ENCODE data around the gene RALGAPA1. TPM values are rescaled to one million over a fixed set of nuclear protein-coding genes. Genes with fewer than 3 reads are reported as not detected.

The RALGAPA1 gene
- total RNA-seq, 1 donor from 2014 or later, result 31.8 TPM

GRCh38 chr14:35752380-35752779 is 56.7 kb downstream of the RALGAPA1 start:
- no peak overlapping the region for H3K4me3 ChIP-seq
- H3K36me3 ChIP-seq, result peaks cover 93% of the 10 kb centered on the region
- H3K9me3 ChIP-seq (replicated peaks), result no peaks in the 10 kb centered on the region
- no peaks in the 10 kb centered on the region for H3K27me3 ChIP-seq (ENCODE audit: low read depth)
- no peaks in the 10 kb centered on the region for H3K4me1 ChIP-seq
- intact Hi-C loops (cut with micrococcal nuclease), result no loop called here
- no peak for TF ChIP-seq CTCF (IDR thresholded peaks at IDR 0.05; ENCODE audit: borderline replicate concordance)
- DNase-seq, result no peak
- no peak overlapping the region for H3K27ac ChIP-seq (replicated peaks)

- DNase-seq, result no peak
- H3K36me3 ChIP-seq, result peaks cover 91% of the 10 kb centered on the region
- H3K9me3 ChIP-seq (replicated peaks), result no peaks in the 10 kb centered on the region
- H3K27ac ChIP-seq (replicated peaks), result no peak overlapping the region
- no peak for TF ChIP-seq CTCF (IDR thresholded peaks at IDR 0.05; ENCODE audit: borderline replicate concordance)
- no peak overlapping the region for H3K4me3 ChIP-seq
- no peaks in the 10 kb centered on the region for H3K27me3 ChIP-seq (ENCODE audit: low read depth)
- intact Hi-C loops (cut with micrococcal nuclease), result no loop called here
- no peaks in the 10 kb centered on the region for H3K4me1 ChIP-seq
Observed at GRCh38 chr14:35750202-35750904, 58.7 kb downstream of the RALGAPA1 start.

- Histone ChIP-seq H3K27me3 (ENCODE audit: low read depth) (no peaks in the 10 kb centered on the region), H3K27ac (replicated peaks) (no peak overlapping the region), H3K36me3 (peaks cover 79% of the 10 kb centered on the region), H3K4me3 (no peak overlapping the region), H3K9me3 (replicated peaks) (no peaks in the 10 kb centered on the region), H3K4me1 (no peaks in the 10 kb centered on the region)
- no peak for TF ChIP-seq CTCF (IDR thresholded peaks at IDR 0.05; ENCODE audit: borderline replicate concordance)
- intact Hi-C loops (cut with micrococcal nuclease), result no loop called here
- no peak for DNase-seq
Observed at GRCh38 chr14:35747379-35747778, 61.7 kb downstream of the RALGAPA1 start.

GRCh38 chr14:35742442-35742841 is 66.7 kb downstream of the RALGAPA1 start:
- Histone ChIP-seq H3K27me3 (ENCODE audit: low read depth) (no peaks in the 10 kb centered on the region), H3K9me3 (replicated peaks) (no peaks in the 10 kb centered on the region), H3K4me1 (no peaks in the 10 kb centered on the region), H3K36me3 (peaks cover 75% of the 10 kb centered on the region), H3K27ac (replicated peaks) (no peak overlapping the region), H3K4me3 (no peak overlapping the region)
- no peak for DNase-seq
- intact Hi-C loops (cut with micrococcal nuclease), result no loop called here
- TF ChIP-seq CTCF (IDR thresholded peaks at IDR 0.05; ENCODE audit: borderline replicate concordance), result no peak

- intact Hi-C loops (cut with micrococcal nuclease), result no loop called here
- Histone ChIP-seq H3K36me3 (peaks cover 75% of the 10 kb centered on the region), H3K9me3 (replicated peaks) (no peaks in the 10 kb centered on the region), H3K27ac (replicated peaks) (no peak overlapping the region), H3K27me3 (ENCODE audit: low read depth) (no peaks in the 10 kb centered on the region), H3K4me3 (no peak overlapping the region), H3K4me1 (no peaks in the 10 kb centered on the region)
- DNase-seq, result no peak
- no peak for TF ChIP-seq CTCF (IDR thresholded peaks at IDR 0.05; ENCODE audit: borderline replicate concordance)
Observed at GRCh38 chr14:35742032-35742371, 67.1 kb downstream of the RALGAPA1 start.

All from left ventricle myocardium inferior (tissue), 1 donor.